IPS-15b (cell line): Measurements from ENCODE around the gene PIGH.
A peak's percentile ranks its signal among the peaks of the same experiment; 100 is the strongest.
"Not testable (repeated sequence)": the region's sequence is repeated elsewhere in the genome, so short reads cannot be mapped to it uniquely, and the experiment has no call there.

Experiments used
- H3K27me3 ChIP-seq: one replicate; pipeline ENCODE4 v1.6.1; 2013; ENCODE audit warnings: low read length; ENCODE audit not compliant: control insufficient read depth, insufficient read depth
- H3K36me3 ChIP-seq: one replicate; pipeline ENCODE4 v1.6.1; 2013; ENCODE audit warnings: low read length; ENCODE audit not compliant: control insufficient read depth, insufficient read depth
- H3K4me1 ChIP-seq: one replicate; pipeline ENCODE4 v1.6.1; 2013; ENCODE audit warnings: mild to moderate bottlenecking, low read length; ENCODE audit not compliant: control insufficient read depth, insufficient read depth
- H3K4me3 ChIP-seq: one replicate; pipeline ENCODE4 v1.5.1; 2013; ENCODE audit warnings: low read depth, low read length
- H3K9ac ChIP-seq: one replicate; pipeline ENCODE4 v1.6.1; 2013; ENCODE audit warnings: low read depth, mild to moderate bottlenecking, low read length
- H3K9me3 ChIP-seq: one replicate; pipeline ENCODE4 v1.6.1; 2013; ENCODE audit warnings: mild to moderate bottlenecking, low read length; ENCODE audit not compliant: control insufficient read depth, insufficient read depth

The PIGH gene

DNA sequence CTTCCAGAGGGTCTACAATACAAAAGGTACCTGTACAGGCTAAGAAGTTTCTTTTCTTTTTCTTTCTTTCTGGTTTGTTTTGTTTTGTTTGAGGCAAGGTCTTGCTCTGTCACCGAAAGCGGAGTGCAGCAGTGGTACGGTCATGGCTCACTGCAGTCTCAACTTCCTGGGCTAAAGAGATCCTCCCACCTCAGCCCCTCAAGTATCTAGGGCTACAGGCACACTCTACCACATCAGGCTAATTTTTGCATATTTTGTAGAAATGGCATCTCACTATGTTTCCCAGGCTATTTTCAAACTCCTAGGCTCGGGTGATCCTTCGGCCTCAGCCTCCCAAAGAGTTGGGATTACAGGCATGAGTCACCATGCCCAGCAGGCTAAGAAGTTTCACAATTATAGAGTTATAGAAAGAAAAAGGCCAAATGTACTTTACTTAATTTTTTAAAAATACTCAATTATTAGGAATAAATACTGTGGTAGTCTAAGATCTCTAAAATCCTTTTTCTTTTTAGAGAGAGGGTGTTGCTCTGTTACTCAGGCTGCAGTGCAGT is 3.0 kb upstream of the PIGH start:
- no peaks in the 10 kb centered on the region for H3K9me3 ChIP-seq
- peaks cover 79% of the 10 kb centered on the region for H3K27me3 ChIP-seq
- no peak overlapping the region for H3K4me3 ChIP-seq
- no peak overlapping the region for H3K9ac ChIP-seq
- peaks cover 4% of the 10 kb centered on the region for H3K4me1 ChIP-seq
- H3K36me3 ChIP-seq: no peaks in the 10 kb centered on the region

DNA sequence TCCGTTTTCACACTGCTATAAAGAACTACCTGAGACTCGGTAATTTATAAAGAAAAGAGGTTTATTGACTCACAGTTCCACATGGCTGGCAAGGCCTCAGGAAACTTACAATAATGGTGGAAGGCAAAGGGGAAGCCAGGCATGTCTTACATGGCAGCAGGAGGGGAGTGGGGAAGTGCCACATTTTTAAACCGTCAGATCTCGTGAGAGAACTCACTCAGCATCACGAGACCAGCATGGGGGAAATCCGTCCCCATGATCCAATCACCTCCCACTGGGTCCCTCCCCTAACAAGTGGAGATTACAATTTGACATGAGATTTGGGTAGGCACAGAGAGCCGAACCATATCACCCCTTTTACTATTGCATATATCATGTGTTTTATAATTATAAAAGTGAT is 2.0 kb upstream of the PIGH start:
- Histone ChIP-seq H3K9ac (no peak overlapping the region), H3K27me3 (peaks cover 72% of the 10 kb centered on the region)

DNA sequence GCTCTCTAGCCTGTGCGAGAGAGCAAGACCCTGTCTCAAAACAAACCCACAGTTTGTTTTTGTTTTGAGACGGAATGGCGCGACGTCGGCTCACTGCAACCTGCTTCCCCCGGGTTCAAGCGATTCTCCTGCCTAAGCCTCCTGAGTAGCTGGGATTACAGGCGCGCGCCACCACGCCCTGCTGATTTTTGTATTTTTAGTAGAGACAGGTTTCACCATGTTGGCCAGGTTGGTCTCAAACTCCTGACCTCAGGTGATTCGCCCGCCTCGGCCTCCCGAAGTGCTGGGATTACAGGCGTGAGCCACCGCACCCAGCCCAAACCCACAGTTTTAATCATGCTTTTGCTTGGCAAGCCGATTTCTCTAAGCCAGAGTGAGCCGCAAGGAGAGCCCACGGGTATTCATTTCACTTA is 500 bp upstream of the PIGH start:
- H3K9me3 ChIP-seq, H3K4me1 ChIP-seq, H3K9ac ChIP-seq, H3K36me3 ChIP-seq: not testable (repeated sequence)
- Histone ChIP-seq H3K4me3 (peak overlapping the region; percentile 86), H3K27me3 (peaks cover 57% of the 10 kb centered on the region)

More for the DNA sequence above, 2.0 kb upstream of the PIGH start:
- Histone ChIP-seq H3K4me3 (no peak overlapping the region), H3K9me3 (no peaks in the 10 kb centered on the region), H3K4me1 (peaks cover 4% of the 10 kb centered on the region), H3K36me3 (no peaks in the 10 kb centered on the region)

- no peaks in the 10 kb centered on the region for H3K36me3 ChIP-seq
- peaks cover 14% of the 10 kb centered on the region for H3K27me3 ChIP-seq
- H3K9ac ChIP-seq: no peak overlapping the region
- H3K4me1 ChIP-seq: peaks cover 4% of the 10 kb centered on the region
- H3K9me3 ChIP-seq: no peaks in the 10 kb centered on the region
- H3K4me3 ChIP-seq: no peak overlapping the region
Measured at GRCh38 chr14:67595392-67595791, 4.7 kb downstream of the PIGH start.

DNA sequence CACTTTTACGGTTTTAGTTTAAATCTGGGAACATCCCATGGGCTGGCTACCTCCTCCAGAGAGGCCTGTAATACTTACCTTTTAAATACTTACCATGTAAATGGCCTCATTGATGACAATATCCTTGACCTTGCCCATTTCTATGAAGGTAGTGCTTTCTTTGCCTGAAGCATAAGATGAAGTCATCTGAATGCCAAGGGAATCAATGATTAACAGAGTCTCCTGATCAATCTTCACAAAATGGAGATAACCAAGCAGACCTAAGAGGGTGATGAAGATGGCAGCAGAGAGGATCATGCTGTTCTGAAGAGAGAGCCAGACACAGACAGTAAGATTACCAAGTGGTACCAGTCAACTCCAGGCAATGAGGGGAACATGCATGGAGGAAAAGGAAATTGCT is 6.4 kb downstream of the PIGH start:
- H3K4me1 ChIP-seq, H3K9ac ChIP-seq, H3K4me3 ChIP-seq, H3K27me3 ChIP-seq, H3K36me3 ChIP-seq, H3K9me3 ChIP-seq: not testable (repeated sequence)

GRCh38 chr14:67589204-67589770 is 10.8 kb downstream of the PIGH start:
- Histone ChIP-seq H3K9ac (no peak overlapping the region), H3K4me1 (no peaks in the 10 kb centered on the region), H3K36me3 (peaks cover 4% of the 10 kb centered on the region), H3K27me3 (no peaks in the 10 kb centered on the region), H3K9me3 (no peaks in the 10 kb centered on the region), H3K4me3 (no peak overlapping the region)

- H3K4me1 ChIP-seq: no peaks in the 10 kb centered on the region
- H3K27me3 ChIP-seq: no peaks in the 10 kb centered on the region
- H3K9ac ChIP-seq: no peak overlapping the region
- H3K9me3 ChIP-seq: no peaks in the 10 kb centered on the region
- no peak overlapping the region for H3K4me3 ChIP-seq
- peaks cover 4% of the 10 kb centered on the region for H3K36me3 ChIP-seq
Measured at GRCh38 chr14:67586369-67586768, 13.7 kb downstream of the PIGH start.

DNA sequence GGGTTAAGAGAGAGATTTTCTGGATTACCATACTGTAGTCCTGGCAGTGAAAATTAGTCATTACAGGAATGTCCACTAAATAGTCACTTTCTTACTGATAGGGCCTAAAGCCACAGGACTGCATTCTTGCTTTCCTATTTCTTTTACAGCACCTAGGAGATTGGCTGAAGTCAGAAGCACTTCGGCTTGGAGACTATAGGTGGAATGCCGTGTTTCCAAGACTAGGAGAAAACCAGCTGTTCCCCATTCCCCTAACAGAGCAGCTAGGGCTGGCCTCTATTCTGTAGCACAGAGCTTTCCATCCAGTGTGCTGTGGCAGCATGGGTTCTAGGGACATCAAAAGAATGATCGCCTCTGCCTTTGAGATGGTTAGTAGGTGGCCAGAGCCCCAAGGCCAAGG is 15.1 kb downstream of the PIGH start:
- H3K36me3 ChIP-seq: peaks cover 4% of the 10 kb centered on the region
- no peak overlapping the region for H3K4me3 ChIP-seq
- no peak overlapping the region for H3K9ac ChIP-seq
- H3K27me3 ChIP-seq: no peaks in the 10 kb centered on the region
- no peaks in the 10 kb centered on the region for H3K9me3 ChIP-seq
- H3K4me1 ChIP-seq: no peaks in the 10 kb centered on the region

GRCh38 chr14:67583711-67584644 is 16.1 kb downstream of the PIGH start:
- Histone ChIP-seq H3K36me3 (peaks cover 4% of the 10 kb centered on the region), H3K9me3 (no peaks in the 10 kb centered on the region), H3K4me3 (no peak overlapping the region), H3K9ac (no peak overlapping the region), H3K4me1 (no peaks in the 10 kb centered on the region), H3K27me3 (no peaks in the 10 kb centered on the region)

- no peak overlapping the region for H3K4me3 ChIP-seq
- peaks cover 5% of the 10 kb centered on the region for H3K36me3 ChIP-seq
- no peak overlapping the region for H3K9ac ChIP-seq
Measured at GRCh38 chr14:67582061-67582460, 18.0 kb downstream of the PIGH start.

GRCh38 chr14:67581643-67582042 is 18.4 kb downstream of the PIGH start:
- Histone ChIP-seq H3K4me1 (no peaks in the 10 kb centered on the region), H3K36me3 (peaks cover 4% of the 10 kb centered on the region), H3K4me3 (no peak overlapping the region), H3K27me3 (no peaks in the 10 kb centered on the region), H3K9me3 (no peaks in the 10 kb centered on the region), H3K9ac (no peak overlapping the region)

More at GRCh38 chr14:67582061-67582460, 18.0 kb downstream of the PIGH start:
- Histone ChIP-seq H3K27me3 (no peaks in the 10 kb centered on the region), H3K9me3 (no peaks in the 10 kb centered on the region), H3K4me1 (no peaks in the 10 kb centered on the region)
